Fibroblast of lung (primary cell): Measurements from ENCODE around the gene ZSWIM6.

ENCODE experiments used
- CTCF ChIP-seq, 2 donors: IDR thresholded peaks in 1 of 2; conservative IDR thresholded peaks in 1 of 2; 1 replicate in 1 of 2; 2 replicates in 1 of 2; pipeline ENCODE4 v1.5.1; 2011 to 2012; ENCODE audit warnings: low read length in 2 of 2, control low read depth in 1 of 2, inconsistent platforms in 1 of 2, low read depth in 1 of 2, mild to moderate bottlenecking in 1 of 2
- EZH2 ChIP-seq: IDR thresholded peaks from 2 replicates; pipeline ENCODE4 v1.5.1; 2012; ENCODE audit warnings: low read length, control low read depth, mild to moderate bottlenecking; ENCODE audit errors: missing control alignments

DNA sequence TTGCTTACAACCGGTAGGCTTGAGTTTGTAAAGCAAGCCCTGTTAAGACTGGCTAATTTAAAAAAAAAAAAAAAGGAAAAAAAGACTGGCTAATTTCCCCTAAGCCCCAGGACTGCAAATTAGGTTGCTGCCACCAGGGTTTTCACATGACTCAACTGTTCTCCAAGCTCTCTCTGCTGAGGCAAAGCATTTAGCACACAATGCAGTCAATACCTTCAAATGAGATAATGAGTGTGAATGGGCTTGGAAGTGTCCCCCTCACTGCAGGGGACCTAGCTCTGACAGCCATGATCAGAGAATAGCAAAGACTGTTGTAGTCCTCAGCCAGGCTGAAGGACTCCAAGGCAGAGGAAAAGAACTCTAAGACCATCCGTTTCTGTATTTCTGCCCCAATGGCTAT, 42.8 kb upstream of the ZSWIM6 start:
- TF ChIP-seq CTCF (conservative IDR thresholded peaks at IDR 0.05 in 1 of 2, IDR thresholded peaks at IDR 0.05 in 1 of 2; ENCODE audit: low read depth in 1 of 2, low read length in 2 of 2) = no peak
- TF ChIP-seq EZH2 = no peak
